Keratinocyte (primary cell): ENCODE data around the gene PXYLP1. TPM values are rescaled to one million over a fixed set of nuclear protein-coding genes. Genes with fewer than 3 reads are reported as not detected.

Experiments
- DNase-seq: peaks from one replicate; pipeline ENCODE4 v3.0.0-alpha.2; 2011; ENCODE audit warnings: low read depth, missing footprints, low spot score
- FAIRE-seq: peaks from 2 replicates; lab custom pipeline; 2011; peaks lifted over from hg19 to GRCh38; lab: Jason Lieb, UNC
- H2AFZ ChIP-seq: 2 replicates; pipeline ENCODE4 v1.6.0; 2012; ENCODE audit warnings: low read length, control low read depth, inconsistent platforms; ENCODE audit not compliant: control insufficient read depth
- H3K27ac ChIP-seq: 2 replicates; pipeline ENCODE4 v1.5.1; 2011; ENCODE audit warnings: low read length; ENCODE audit not compliant: control insufficient read depth, insufficient read depth
- H3K27me3 ChIP-seq: 3 replicates; pipeline ENCODE4 v1.6.0; 2011; ENCODE audit warnings: low read length; ENCODE audit not compliant: control insufficient read depth, insufficient read depth; ENCODE audit errors: extremely low read depth
- H3K36me3 ChIP-seq, 2 experiments: 2 replicates in 1 of 2; 3 replicates in 1 of 2; pipeline ENCODE4 v1.5.1; 2011; ENCODE audit warnings: low read length in 2 of 2, mild to moderate bottlenecking in 1 of 2; ENCODE audit not compliant: control insufficient read depth in 2 of 2, insufficient read depth in 2 of 2; ENCODE audit errors: extremely low read depth in 1 of 2
- H3K4me1 ChIP-seq: 3 replicates; pipeline ENCODE4 v1.5.1; 2011; ENCODE audit warnings: low read length; ENCODE audit not compliant: control insufficient read depth, insufficient read depth; ENCODE audit errors: extremely low read depth
- H3K4me2 ChIP-seq: 3 replicates; pipeline ENCODE4 v1.6.0; 2011; ENCODE audit warnings: low read depth, low read length; ENCODE audit not compliant: control insufficient read depth, insufficient read depth; ENCODE audit errors: extremely low read depth
- H3K4me3 ChIP-seq, 3 experiments: fragments of 200-600 bp in 1 of 3; sonication (generic) in 1 of 3; 2 replicates in 2 of 3; 3 replicates in 1 of 3; pipeline ENCODE4 v1.5.1; 2011 to 2016; ENCODE audit warnings: low read length in 3 of 3, mild to moderate bottlenecking in 3 of 3, control low read depth in 2 of 3, inconsistent platforms in 1 of 3, low read depth in 1 of 3, mixed read lengths in 1 of 3, mixed run types in 1 of 3, moderate library complexity in 1 of 3; ENCODE audit not compliant: control insufficient read depth in 2 of 3, insufficient read depth in 2 of 3; ENCODE audit errors: extremely low read depth in 1 of 3
- H3K79me2 ChIP-seq: 2 replicates; pipeline ENCODE4 v1.6.0; 2012; ENCODE audit warnings: low read length; ENCODE audit not compliant: control insufficient read depth, insufficient read depth
- H3K9ac ChIP-seq: 3 replicates; pipeline ENCODE4 v1.6.0; 2011; ENCODE audit warnings: low read length; ENCODE audit not compliant: control insufficient read depth, insufficient read depth; ENCODE audit errors: extremely low read depth
- H3K9me1 ChIP-seq: 3 replicates; pipeline ENCODE4 v1.6.0; 2011; ENCODE audit warnings: low read length; ENCODE audit not compliant: control insufficient read depth, insufficient read depth; ENCODE audit errors: extremely low read depth
- H3K9me3 ChIP-seq: 2 replicates; pipeline ENCODE4 v1.5.1; 2012; ENCODE audit warnings: low read depth, low read length; ENCODE audit not compliant: control insufficient read depth
- H4K20me1 ChIP-seq: 3 replicates; pipeline ENCODE4 v1.6.0; 2011; ENCODE audit warnings: low read length; ENCODE audit not compliant: control insufficient read depth, insufficient read depth; ENCODE audit errors: extremely low read depth
- EZH2 ChIP-seq: IDR thresholded peaks from one replicate; pipeline ENCODE4 v1.6.1; 2012; ENCODE audit warnings: inconsistent platforms, mild to moderate bottlenecking, low read length, moderate library complexity
- dilution Hi-C: fragments of 300-500 bp; cut with MboI; formaldehyde crosslinking; loops from one replicate; pipeline ENCODE4 v1.7.0; 2020; ENCODE audit warnings: low sequenced_read_pairs; ENCODE audit not compliant: extremely low pct_ligation_motif_present
- polyA plus RNA-seq, 5 experiments: library from polyadenylated mRNA; depleted of rRNA in 3 of 5; stranded (reverse) in 3 of 5; stranded (forward) in 1 of 5; unstranded in 1 of 5; fragments of >200 nt; gene quantifications; 1 replicate in 1 of 5; 2 replicates in 3 of 5; 3 replicates in 1 of 5; pipeline versions ENCODE4 v1.2.1 to v1.2.3, GENCODE V29; 2011 to 2012; ENCODE audit warnings: missing spikeins in 2 of 5, low read depth in 1 of 5, low replicate concordance in 1 of 5
- TF ChIP-seq, protein P1 (sequence below), 3 experiments: IDR thresholded peaks in 1 of 3; conservative IDR thresholded peaks in 1 of 3; optimal IDR thresholded peaks in 1 of 3; 2 replicates in 2 of 3; 3 replicates in 1 of 3; pipeline versions ENCODE3 to v1.5.1; 2011; ENCODE audit warnings: low read length in 3 of 3, mild to moderate bottlenecking in 3 of 3, moderate library complexity in 2 of 3, control low read depth in 1 of 3, inconsistent platforms in 1 of 3; ENCODE audit not compliant: insufficient read depth in 2 of 3; ENCODE audit errors: extremely low read depth in 1 of 3

Gene PXYLP1
- polyA plus RNA-seq, 1 donor (not counting 4 experiments of a cell fraction or from before 2014, with no cell fraction given), result 3.0 TPM

DNA sequence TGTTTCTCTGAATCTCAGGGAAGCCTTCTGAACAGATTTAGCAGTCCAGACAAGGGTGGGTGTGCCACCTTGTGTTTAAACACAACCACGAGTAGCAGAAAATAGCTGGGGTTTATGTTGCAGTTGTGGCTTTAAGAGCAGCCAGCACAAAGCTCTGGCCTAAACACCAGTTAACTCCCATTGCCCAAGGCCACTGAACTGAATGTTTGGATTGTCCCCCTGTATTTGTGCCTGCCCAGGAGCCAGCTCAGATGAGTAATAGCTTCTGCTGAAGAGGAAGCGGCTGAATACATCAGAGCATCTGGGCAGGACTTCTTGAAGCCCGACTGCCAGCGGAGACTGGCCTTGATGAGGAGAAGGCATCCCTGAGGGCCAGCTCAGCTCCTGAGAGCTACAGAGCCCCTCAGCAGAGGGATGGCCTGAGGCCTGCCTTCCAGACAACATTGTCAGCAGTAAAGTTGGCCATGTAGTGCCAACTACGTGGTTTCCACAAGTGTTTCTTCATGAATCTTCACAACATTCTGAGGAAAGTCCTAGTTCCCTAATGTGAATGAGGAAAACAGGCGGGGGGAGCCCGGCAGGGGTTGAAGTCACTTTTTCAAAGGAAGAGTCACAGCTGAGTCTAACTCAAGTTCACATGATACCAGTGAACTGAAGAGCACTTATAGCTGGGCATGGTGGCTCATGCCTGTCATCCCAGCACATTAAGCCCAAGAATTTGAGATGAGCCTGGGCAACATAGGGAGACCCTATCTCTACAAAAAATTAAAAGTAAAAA lies 70.9 kb downstream of the PXYLP1 start:
- Histone ChIP-seq H3K4me2 (no peak overlapping the region), H3K27me3 (no peaks in the 10 kb centered on the region), H2AFZ (peak overlapping the region; percentile 45), H4K20me1 (no peaks in the 10 kb centered on the region), H3K9me3 (no peaks in the 10 kb centered on the region), H3K4me1 (peaks cover 17% of the 10 kb centered on the region), H3K9ac (no peak overlapping the region), H3K4me3 (no peak overlapping the region), H3K79me2 (no peaks in the 10 kb centered on the region), H3K36me3 (no peaks in the 10 kb centered on the region), H3K9me1 (no peaks in the 10 kb centered on the region), H3K27ac (no peak overlapping the region)
- TF ChIP-seq EZH2, result no peak
- TF ChIP-seq, protein P1, sequence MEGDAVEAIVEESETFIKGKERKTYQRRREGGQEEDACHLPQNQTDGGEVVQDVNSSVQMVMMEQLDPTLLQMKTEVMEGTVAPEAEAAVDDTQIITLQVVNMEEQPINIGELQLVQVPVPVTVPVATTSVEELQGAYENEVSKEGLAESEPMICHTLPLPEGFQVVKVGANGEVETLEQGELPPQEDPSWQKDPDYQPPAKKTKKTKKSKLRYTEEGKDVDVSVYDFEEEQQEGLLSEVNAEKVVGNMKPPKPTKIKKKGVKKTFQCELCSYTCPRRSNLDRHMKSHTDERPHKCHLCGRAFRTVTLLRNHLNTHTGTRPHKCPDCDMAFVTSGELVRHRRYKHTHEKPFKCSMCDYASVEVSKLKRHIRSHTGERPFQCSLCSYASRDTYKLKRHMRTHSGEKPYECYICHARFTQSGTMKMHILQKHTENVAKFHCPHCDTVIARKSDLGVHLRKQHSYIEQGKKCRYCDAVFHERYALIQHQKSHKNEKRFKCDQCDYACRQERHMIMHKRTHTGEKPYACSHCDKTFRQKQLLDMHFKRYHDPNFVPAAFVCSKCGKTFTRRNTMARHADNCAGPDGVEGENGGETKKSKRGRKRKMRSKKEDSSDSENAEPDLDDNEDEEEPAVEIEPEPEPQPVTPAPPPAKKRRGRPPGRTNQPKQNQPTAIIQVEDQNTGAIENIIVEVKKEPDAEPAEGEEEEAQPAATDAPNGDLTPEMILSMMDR (optimal IDR thresholded peaks at IDR 0.05 in 1 of 3, IDR thresholded peaks at IDR 0.05 in 1 of 3, conservative IDR thresholded peaks at IDR 0.05 in 1 of 3; ENCODE audit: extremely low read depth in 1 of 3, insufficient read depth in 2 of 3, low read length in 3 of 3), result peak in 2 of 3 experiments; percentile 6 to 48
- FAIRE-seq (no peak), DNase-seq (peak; percentile 55)
- dilution Hi-C loops, result no loop called here

DNA sequence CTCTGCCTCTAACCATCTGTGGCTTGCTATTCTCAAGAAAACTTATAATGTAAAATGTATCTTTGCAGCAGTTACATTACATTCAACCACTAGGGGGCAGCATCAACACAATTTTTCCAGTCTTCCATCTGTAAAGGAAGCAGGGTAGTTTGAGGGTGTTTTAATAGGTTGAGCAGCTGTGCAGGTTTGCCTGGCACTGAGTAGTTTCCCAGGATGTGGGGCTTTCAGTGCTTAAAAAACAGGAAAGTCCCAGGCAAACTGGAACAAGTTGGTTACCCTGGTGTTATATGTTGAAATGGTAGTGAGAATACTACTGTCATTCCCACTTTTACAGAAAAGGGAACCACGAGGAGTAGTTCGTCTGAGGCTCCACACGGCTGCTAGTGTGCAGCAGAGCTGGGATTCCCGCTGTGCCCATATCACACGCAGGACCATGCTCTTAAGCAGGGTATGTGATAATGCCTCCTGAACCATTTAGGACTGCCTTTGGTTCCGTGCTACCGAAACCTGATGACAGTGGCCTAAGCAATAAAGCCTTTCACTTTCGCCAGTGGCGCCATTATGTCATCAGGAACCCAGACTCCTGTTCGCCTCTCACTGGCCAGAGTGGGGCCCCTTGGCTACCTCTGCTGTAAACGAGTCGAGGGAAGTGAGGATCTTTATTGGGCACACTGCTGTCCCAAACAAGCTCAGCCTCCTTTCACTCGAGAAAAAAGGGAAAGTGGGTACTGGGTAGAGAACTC lies 72.0 kb downstream of the PXYLP1 start:
- H2AFZ ChIP-seq, result peak overlapping the region; percentile 68
- H3K27me3 ChIP-seq, result no peaks in the 10 kb centered on the region
- no peaks in the 10 kb centered on the region for H3K9me3 ChIP-seq
- no peaks in the 10 kb centered on the region for H3K79me2 ChIP-seq
- H3K4me3 ChIP-seq, result no peak overlapping the region
- peak overlapping the region; percentile 18 for H3K9ac ChIP-seq
- peak overlapping the region; percentile 45 for H3K4me2 ChIP-seq
- peaks cover 19% of the 10 kb centered on the region for H3K4me1 ChIP-seq
- no peak overlapping the region for H3K27ac ChIP-seq
- TF ChIP-seq, protein P1 (optimal IDR thresholded peaks at IDR 0.05 in 1 of 3, IDR thresholded peaks at IDR 0.05 in 1 of 3, conservative IDR thresholded peaks at IDR 0.05 in 1 of 3; ENCODE audit: extremely low read depth in 1 of 3, insufficient read depth in 2 of 3, low read length in 3 of 3), result peak; percentile 44 to 74 (median 54)
- no peak for TF ChIP-seq EZH2
- DNase-seq, result peak; percentile 40
- no peaks in the 10 kb centered on the region for H3K36me3 ChIP-seq
- FAIRE-seq, result no peak
- no peaks in the 10 kb centered on the region for H3K9me1 ChIP-seq
- H4K20me1 ChIP-seq, result no peaks in the 10 kb centered on the region
- dilution Hi-C loops, result no loop called here
